ENCODE results near the gene RPL41. TPM values are rescaled to one million over a fixed set of nuclear protein-coding genes. Genes with fewer than 3 reads are reported as not detected.

Gene RPL41
- total and polyA plus RNA-seq, 10 of the 15 experiments (the other 5 are each of a cell fraction or from before 2014, with no cell fraction given): 4,144 to 19,112 (median 8,004) TPM

DNA sequence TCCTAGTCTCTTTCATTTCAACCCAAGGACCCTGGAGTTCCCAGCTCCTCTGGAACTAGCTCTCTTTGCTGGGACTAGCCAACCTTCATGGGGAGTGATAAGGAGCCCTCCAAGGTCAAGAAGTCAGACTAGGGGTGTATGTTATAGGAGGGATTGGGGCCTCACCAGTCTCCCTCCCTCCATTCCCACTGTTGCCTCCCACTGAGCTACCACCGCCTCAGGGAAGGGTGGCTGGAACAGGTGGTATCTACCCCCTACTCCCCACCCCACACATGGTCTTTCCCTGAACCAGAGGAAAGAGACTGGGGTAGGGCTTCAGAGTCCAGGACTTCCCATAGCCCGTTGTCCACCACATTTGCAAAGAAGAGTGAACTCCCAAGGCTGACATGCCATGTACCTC, 34.1 kb upstream of the RPL41 start:
- Histone ChIP-seq H4K20me1 (ENCODE audit: control insufficient read depth, insufficient read depth) (no peaks in the 10 kb centered on the region), H3K4me1 (ENCODE audit: control insufficient read depth, insufficient read depth, low read length) (no peaks in the 10 kb centered on the region), H3K9me3 (replicated peaks; ENCODE audit: control insufficient read depth, insufficient read depth, low read length) (no peaks in the 10 kb centered on the region), H2AFZ (ENCODE audit: control insufficient read depth, low read depth, low read length) (no peak overlapping the region), H3K4me2 (ENCODE audit: control insufficient read depth, insufficient read depth) (no peak overlapping the region), H3K79me2 (ENCODE audit: control insufficient read depth, insufficient read depth, low read length) (no peaks in the 10 kb centered on the region), H3K4me3 (no peak overlapping the region), H3K27me3 (replicated peaks in 1 of 2; ENCODE audit: control insufficient read depth in 2 of 2, insufficient read depth in 2 of 2, low read length in 1 of 2) (peaks cover 9 to 15% of the 10 kb centered on the region in 2 experiments; a peak in 3 of 4 replicates), H3K36me3 (ENCODE audit: control insufficient read depth in 2 of 2, insufficient read depth in 2 of 2, low read length in 1 of 2) (no peaks in the 10 kb centered on the region), H3K9ac (ENCODE audit: control insufficient read depth, insufficient read depth, low read length) (no peak overlapping the region), H3K27ac (ENCODE audit: control insufficient read depth, insufficient read depth) (no peak overlapping the region)
- CTCF ChIA-PET: interaction anchor here (0.6 to 1.3 kb wide), 2 partner anchors 11 to 44 kb away, joined by 3 read pairs; no protein-coding TSS in a partner anchor
- BruUV-seq (replicated peaks): no TSS peak
- no peak for ATAC-seq
- DNase-seq (ENCODE audit: low read depth, low spot score): no peak
- TF ChIP-seq KDM1A (IDR thresholded peaks at IDR 0.05; ENCODE audit: borderline replicate concordance): no peak
- TF ChIP-seq, protein P1, sequence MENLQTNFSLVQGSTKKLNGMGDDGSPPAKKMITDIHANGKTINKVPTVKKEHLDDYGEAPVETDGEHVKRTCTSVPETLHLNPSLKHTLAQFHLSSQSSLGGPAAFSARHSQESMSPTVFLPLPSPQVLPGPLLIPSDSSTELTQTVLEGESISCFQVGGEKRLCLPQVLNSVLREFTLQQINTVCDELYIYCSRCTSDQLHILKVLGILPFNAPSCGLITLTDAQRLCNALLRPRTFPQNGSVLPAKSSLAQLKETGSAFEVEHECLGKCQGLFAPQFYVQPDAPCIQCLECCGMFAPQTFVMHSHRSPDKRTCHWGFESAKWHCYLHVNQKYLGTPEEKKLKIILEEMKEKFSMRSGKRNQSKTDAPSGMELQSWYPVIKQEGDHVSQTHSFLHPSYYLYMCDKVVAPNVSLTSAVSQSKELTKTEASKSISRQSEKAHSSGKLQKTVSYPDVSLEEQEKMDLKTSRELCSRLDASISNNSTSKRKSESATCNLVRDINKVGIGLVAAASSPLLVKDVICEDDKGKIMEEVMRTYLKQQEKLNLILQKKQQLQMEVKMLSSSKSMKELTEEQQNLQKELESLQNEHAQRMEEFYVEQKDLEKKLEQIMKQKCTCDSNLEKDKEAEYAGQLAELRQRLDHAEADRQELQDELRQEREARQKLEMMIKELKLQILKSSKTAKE (IDR thresholded peaks at IDR 0.05; ENCODE audit: low read depth, poor library complexity, severe bottlenecking): no peak
- no peak for TF ChIP-seq CHD2 (IDR thresholded peaks at IDR 0.05; ENCODE audit: borderline replicate concordance, low read depth, low read length)
- no peak for TF ChIP-seq RB1 (IDR thresholded peaks at IDR 0.05; ENCODE audit: borderline replicate concordance)
- no peak for TF ChIP-seq HCFC1 (IDR thresholded peaks at IDR 0.05; ENCODE audit: low read length)
- TF ChIP-seq ZSCAN29 (IDR thresholded peaks at IDR 0.05): no peak
- TF ChIP-seq POLR2A (IDR thresholded peaks at IDR 0.05; ENCODE audit: low read depth, low read length): no peak
- TF ChIP-seq, protein P2, sequence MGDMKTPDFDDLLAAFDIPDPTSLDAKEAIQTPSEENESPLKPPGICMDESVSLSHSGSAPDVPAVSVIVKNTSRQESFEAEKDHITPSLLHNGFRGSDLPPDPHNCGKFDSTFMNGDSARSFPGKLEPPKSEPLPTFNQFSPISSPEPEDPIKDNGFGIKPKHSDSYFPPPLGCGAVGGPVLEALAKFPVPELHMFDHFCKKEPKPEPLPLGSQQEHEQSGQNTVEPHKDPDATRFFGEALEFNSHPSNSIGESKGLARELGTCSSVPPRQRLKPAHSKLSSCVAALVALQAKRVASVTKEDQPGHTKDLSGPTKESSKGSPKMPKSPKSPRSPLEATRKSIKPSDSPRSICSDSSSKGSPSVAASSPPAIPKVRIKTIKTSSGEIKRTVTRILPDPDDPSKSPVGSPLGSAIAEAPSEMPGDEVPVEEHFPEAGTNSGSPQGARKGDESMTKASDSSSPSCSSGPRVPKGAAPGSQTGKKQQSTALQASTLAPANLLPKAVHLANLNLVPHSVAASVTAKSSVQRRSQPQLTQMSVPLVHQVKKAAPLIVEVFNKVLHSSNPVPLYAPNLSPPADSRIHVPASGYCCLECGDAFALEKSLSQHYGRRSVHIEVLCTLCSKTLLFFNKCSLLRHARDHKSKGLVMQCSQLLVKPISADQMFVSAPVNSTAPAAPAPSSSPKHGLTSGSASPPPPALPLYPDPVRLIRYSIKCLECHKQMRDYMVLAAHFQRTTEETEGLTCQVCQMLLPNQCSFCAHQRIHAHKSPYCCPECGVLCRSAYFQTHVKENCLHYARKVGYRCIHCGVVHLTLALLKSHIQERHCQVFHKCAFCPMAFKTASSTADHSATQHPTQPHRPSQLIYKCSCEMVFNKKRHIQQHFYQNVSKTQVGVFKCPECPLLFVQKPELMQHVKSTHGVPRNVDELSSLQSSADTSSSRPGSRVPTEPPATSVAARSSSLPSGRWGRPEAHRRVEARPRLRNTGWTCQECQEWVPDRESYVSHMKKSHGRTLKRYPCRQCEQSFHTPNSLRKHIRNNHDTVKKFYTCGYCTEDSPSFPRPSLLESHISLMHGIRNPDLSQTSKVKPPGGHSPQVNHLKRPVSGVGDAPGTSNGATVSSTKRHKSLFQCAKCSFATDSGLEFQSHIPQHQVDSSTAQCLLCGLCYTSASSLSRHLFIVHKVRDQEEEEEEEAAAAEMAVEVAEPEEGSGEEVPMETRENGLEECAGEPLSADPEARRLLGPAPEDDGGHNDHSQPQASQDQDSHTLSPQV (IDR thresholded peaks at IDR 0.05): no peak
- TF ChIP-seq SIX5 (IDR thresholded peaks at IDR 0.05; ENCODE audit: low read depth, low read length, severe bottlenecking): no peak
- TF ChIP-seq PAX8 (IDR thresholded peaks at IDR 0.05): no peak
- no peak for TF ChIP-seq GATAD2B (conservative IDR thresholded peaks at IDR 0.05; ENCODE audit: low read depth)
- no peak for TF ChIP-seq FOXK2 (IDR thresholded peaks at IDR 0.05)
- POLR2A ChIA-PET: no interaction called here
- 23% methylated on average over 2 of the region's 2 CpGs for WGBS (ENCODE audit: insufficient coverage, insufficient replicate concordance, low lambda C conversion rate, missing lambda C conversion rate)
- RAD21 ChIA-PET (ENCODE audit: unreplicated experiment): no interaction called here
- intact Hi-C loops (cut with micrococcal nuclease; ENCODE audit: unreplicated experiment): loop anchor here (5.0 kb wide), 1 partner anchor 35 kb away; no protein-coding TSS in a partner anchor
- SMC1A ChIA-PET (ENCODE audit: uncharacterized antibody, unreplicated experiment): no interaction called here
- no peak for FAIRE-seq
- in situ Hi-C loops (cut with MboI): no loop called here
